HG02870 (cell line): ENCODE data around the gene GPR68.

Experiments used
- ATAC-seq: cut with Tn5 transposase; IDR thresholded peaks from one replicate; pipeline ENCODE4 v1.9.1; 2021; ENCODE audit warnings: mild to moderate bottlenecking, moderate library complexity; ENCODE audit not compliant: unreplicated experiment

GPR68 gene

DNA sequence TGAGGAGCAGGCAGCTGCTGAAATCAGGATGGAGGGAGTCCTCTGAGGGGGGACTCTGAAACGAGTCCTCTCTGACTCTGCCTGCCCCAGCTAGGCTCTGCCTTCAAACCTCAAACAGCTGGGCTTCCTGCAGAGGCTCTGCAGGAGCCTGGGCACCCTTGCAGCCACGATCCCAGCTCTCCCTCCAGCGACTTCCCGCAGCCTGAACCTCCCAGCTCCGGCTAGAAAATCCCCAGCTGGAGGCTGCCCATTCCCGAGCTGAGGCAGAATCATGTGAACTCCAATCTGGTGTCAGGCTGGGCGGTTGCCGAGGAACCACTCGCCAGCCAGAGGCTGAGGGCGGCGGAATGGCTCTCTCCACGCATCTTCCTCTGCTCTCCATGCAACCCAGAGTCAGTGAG, at the start of gene GPR68:
TSS of gene GPR68 (minus strand) at position 204 of the 401 bp plus-strand sequence. CDS start 9,654 bp downstream, outside the sequence.
- no peak for ATAC-seq

- ATAC-seq: no peak
Observed at GRCh38 chr14:91294153-91294552, 49.6 kb upstream of the GPR68 start.

- ATAC-seq: no peak
Observed at GRCh38 chr14:91293281-91293680, 48.8 kb upstream of the GPR68 start.

GRCh38 chr14:91292491-91292890, 48.0 kb upstream of the GPR68 start:
- no peak for ATAC-seq

DNA sequence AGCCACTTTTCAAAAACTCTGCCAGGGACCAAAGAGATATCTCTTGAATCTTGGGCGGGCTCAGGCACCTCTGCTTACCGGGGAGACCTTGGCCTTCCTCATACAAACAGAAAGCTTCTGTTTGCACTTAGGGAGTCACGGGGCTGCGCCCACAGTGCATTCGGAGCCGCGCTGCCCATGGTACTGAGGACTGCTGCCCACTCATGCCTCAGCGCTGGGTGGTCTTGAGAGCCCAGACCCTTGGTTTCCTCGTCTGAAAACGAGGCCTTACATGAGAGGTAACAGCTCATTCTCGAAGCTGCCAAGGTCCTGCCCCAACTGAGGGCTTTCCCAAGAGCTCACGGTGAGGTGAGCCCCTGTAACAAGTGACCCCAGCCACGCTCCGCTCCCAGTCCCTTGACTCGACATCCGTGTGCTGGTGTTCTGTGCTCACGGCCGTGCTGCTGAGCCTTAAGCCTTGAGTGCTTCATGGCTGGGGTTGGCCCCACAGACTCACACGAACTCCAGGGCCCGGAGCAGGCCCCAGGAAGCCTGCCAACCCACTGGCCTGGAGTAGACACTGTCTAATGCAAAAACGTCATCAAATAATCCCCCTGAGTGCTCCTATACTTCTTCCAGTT, 47.4 kb upstream of the GPR68 start:
- ATAC-seq: no peak

DNA sequence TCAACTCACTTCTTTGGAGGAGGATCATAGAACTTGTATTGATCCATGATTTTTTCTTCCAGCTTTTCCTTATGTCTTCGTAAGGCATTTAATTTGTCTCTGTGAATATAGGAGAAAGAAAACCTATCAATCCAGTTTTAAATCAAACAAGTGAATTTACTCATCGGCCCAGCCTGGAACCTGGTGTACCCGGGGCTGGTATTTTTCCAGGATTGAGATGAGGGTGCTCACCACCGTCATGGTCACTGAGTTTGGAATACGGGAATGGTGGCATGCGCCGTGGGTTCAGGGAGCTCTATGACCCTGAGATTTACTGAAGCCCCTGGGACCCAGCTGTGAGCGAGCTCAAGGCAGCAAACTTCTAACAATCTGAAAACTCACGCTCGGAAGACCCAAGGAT, 46.5 kb upstream of the GPR68 start:
- ATAC-seq: no peak

DNA sequence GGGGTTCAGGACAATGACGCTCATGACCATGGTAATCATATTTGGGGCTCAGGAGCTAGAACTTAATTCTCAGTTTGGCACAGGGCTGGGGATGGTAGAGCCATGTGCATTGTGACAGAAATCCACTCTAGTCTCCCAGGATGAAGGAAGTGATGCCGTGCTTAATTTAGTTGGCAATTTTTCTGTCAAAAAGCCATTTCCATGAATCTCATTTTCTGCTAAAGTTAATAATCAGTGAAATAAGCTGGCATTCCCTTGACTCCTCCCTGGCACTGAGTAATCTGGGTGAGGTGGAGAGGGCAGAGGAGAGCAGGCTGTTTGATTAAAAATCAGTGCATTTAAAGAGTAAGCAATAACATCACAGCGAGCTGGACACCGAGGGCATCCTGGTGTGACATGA, 45.0 kb upstream of the GPR68 start:
- ATAC-seq: no peak

DNA sequence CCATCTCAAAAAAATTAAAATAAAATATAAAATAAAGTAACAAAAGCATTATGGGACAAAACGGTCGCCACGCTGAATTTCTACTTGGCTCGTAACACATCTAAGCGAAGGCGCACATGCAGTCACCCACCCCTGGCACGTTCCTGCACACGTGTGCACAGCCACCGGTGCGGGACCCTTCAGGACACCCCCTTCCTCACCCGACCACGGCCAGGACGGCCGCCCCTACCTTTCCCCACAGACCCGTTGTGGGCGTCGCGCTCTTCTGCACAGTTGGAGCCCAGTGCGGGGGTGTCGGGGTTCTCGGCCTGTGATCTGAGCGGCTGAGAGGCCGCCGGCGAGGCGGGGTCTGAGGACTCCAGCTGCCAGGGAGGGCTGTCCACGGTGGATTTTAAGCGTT, 44.4 kb upstream of the GPR68 start:
- no peak for ATAC-seq

GRCh38 chr14:91286530-91286937, 42.0 kb upstream of the GPR68 start:
- ATAC-seq: no peak

DNA sequence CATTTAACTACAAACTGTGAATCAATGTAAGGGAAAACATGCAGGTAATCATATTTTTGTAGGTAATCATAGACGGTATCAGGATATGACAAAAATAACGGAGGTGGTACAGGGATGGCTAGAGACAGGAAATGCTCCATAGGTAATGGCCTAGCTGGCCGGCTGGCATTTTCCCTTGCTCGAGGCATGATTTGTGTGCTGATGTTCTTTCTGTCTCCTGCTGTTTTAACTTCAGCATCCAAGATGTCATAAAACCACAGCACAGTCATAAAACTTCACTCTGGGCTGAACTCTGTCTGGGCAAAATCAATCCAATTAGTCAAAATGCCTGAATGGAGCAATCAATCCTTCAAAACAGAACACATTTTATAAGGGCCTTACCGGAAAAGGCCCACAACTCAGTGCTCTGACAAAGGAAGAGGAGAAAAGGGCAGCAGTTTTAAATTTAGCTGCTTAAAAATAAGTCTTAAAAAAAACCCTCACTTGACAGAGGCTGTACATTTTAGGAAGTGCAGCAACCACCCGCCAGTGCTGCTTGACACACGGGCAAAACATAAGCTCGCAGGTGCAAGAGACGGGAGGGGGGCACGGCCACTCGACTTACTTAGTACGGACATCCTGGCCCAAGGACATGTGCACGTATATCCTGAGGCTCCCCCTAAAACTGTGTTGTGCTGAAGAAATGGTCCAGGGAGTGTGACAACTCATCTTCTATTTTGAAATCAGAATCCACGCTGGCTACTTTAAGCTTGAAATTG, 40.5 kb upstream of the GPR68 start:
- ATAC-seq: no peak

- ATAC-seq: no peak
Observed at GRCh38 chr14:91284146-91284790, 39.8 kb upstream of the GPR68 start.

DNA sequence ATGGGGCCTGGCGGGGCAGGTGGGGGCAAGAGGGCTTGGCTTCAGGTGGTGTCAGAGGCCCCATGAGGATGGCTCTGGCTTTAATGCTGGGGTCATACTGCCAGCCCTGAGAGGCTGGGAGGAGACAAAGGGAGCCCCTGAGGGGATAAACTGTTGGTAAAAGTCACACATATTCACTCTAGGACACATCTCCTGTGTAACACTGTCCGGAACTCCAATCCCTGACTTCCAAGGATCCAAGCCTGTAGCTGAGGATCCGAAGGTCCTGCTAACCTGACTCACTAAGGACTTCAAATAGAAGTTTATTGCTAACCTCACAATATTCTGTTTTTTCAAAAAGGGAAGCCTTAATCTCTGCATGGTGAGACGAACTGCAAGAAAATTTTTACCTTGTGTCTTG, 39.2 kb upstream of the GPR68 start:
- ATAC-seq: no peak

DNA sequence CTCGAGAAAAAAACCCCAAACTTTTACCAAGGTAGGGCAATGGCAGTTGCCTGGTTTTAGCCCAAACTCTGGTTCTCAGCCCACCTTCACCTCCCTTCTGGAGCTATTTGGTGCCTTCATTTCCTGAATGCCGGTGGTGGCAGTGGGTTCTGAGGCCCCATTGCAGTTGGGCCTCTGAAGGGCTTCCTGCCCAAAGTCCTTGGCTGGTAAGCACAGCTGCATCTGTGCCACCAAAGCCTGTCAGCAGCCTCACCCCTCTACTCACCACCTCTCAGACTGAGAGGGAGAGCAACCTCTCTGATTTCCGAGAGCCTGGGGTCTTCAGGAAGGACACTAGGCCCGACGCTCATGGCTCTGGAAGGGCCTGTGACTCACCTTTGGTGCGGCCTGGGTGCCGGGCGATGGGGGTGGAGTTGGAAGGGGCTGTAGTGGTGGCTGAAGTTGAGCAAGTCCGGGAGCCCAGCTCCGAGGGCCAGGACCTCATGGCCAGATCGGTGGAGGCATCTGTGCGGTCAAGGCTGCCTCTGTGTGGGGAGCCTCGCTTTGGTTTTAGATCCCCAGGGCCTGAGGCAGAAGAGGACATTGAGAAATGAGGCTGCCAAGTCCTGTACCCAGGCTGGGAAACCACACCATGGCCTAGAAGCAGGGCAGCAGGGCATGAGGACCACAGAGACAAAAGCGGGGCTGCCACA, 38.6 kb upstream of the GPR68 start:
- ATAC-seq: no peak

- ATAC-seq: no peak
Observed at GRCh38 chr14:91281346-91281745, 36.8 kb upstream of the GPR68 start.

DNA sequence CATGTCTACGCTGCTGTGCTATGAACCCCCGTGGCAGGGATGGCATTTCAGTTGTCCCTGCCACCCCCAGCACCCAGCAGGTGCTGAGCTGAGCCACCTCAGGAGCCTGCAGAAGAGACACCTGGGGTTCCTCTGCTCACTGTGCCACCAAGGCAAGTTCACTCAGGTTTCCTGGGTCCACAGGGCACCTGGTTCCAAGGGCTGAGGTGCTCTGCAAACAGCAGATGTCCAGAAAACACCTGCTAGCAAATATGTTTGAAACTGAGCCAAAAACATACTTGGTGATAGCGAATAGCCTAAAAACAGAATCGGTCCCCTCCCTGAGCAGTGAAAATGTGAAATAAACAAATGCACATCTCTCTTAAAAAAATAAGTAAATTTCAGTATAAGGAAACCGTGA, 35.6 kb upstream of the GPR68 start:
- ATAC-seq: no peak

DNA sequence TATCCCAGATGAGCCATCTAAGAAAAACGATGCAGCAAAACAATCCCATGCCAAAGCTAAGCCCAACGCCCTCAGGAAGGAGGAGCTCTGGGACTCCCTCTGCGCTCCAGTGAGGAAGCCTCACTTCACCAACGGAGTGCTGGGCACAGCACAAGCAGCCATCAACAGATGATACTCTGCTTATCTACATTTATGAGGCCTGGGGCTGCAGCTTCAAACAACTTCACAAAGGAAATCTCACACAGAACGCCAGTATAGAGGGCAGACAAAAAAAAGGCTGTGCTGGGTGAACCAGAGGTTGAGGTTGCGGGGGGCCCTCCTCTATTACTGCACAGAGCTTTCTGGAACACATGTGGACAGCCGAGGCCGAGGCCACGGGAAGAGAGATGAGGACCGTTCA, 34.9 kb upstream of the GPR68 start:
- no peak for ATAC-seq

DNA sequence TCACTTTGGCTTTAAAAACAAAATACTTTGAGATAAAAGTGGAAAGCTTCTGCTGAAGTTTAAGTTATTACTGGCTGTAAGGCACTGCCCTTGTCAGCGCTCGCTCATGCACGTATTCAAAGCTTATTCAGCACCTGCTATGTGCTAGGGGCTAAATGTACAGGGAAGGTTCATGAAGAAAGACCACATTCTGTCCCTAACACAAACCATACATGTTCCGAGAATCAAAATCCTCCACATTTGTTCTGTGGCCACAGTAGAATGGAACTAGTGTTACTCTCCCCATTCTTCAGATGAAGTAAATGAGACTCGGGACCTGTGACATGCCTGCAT, 33.8 kb upstream of the GPR68 start:
- no peak for ATAC-seq

GRCh38 chr14:91277546-91278382, 33.3 kb upstream of the GPR68 start:
- no peak for ATAC-seq

DNA sequence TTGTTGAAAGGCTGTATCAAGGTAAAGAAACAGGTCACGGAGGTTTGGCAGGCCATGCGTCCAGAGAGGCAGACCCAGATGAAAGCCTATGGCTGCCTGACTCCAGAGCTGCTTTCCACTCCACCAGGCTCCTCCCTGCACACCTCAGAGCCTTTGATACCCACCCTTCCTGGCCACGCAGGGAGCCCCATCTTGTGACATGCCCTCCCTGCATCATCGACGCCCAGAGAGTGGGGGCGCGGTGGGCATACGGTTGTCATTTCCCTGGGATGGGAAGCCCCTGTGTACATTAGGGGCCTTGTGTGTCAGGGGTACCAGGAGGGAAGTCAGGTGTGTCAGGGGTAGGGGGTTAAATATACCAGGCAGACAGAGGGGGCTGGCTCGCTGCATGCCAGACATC, 30.3 kb upstream of the GPR68 start:
- no peak for ATAC-seq

GRCh38 chr14:91273885-91274273, 29.4 kb upstream of the GPR68 start:
- no peak for ATAC-seq
